OCI-LY3 (cell line): ENCODE measurements around the gene SMTN.

Experiments
- CTCF ChIP-seq: fragments of 200-600, 300-600 bp; sonication (generic); IDR thresholded peaks from 2 replicates; pipeline ENCODE4 v1.5.1; 2014; ENCODE audit warnings: antibody characterized with exemption, low read length, low read depth
- EZH2phosphoT487 ChIP-seq: fragments of 200-600 bp; shearing (Covaris generic); IDR thresholded peaks from 2 replicates; pipeline ENCODE4 v1.6.1; 2018; ENCODE audit warnings: antibody characterized with exemption, mixed run types, low read depth

GRCh38 chr22:31055635-31056159 is 25.4 kb upstream of the SMTN start:
- TF ChIP-seq CTCF = no peak
- TF ChIP-seq EZH2phosphoT487 = no peak
